GM23248 (cell line): ENCODE measurements around the gene NEXN. TPM values are rescaled to one million over a fixed set of nuclear protein-coding genes. Genes with fewer than 3 reads are reported as not detected.

ENCODE experiments used
- DNase-seq: peaks from one replicate; pipeline ENCODE4 v3.0.0-alpha.2; 2015
- H2AFZ ChIP-seq: fragments of 200-600 bp; sonication (generic); 2 replicates; pipeline ENCODE4 v1.6.1; 2016; ENCODE audit warnings: antibody characterized with exemption
- H3F3A ChIP-seq: fragments of 200-600 bp; sonication (generic); 2 replicates; pipeline ENCODE4 v1.6.1; 2016; ENCODE audit warnings: mild to moderate bottlenecking, antibody characterized with exemption, mixed run types; ENCODE audit not compliant: insufficient read depth
- H3K27ac ChIP-seq: fragments of 200-600 bp; sonication (generic); 2 replicates; pipeline ENCODE4 v1.5.1; 2016; ENCODE audit warnings: mild to moderate bottlenecking
- H3K27me3 ChIP-seq: fragments of 200-600 bp; sonication (generic); replicated peaks from 2 replicates; pipeline ENCODE4 v1.6.1; 2016; ENCODE audit warnings: mild to moderate bottlenecking; ENCODE audit not compliant: insufficient read depth
- H3K36me3 ChIP-seq: fragments of 200-600 bp; sonication (generic); 2 replicates; pipeline ENCODE4 v1.6.1; 2016; ENCODE audit warnings: low read depth, mild to moderate bottlenecking
- H3K4me1 ChIP-seq: fragments of 200-600 bp; sonication (generic); 2 replicates; pipeline ENCODE4 v1.6.1; 2016; ENCODE audit warnings: mild to moderate bottlenecking; ENCODE audit not compliant: insufficient read depth
- H3K4me2 ChIP-seq: fragments of 200-600 bp; sonication (generic); one replicate; pipeline ENCODE4 v1.6.1; 2016; ENCODE audit warnings: mild to moderate bottlenecking; ENCODE audit not compliant: unreplicated experiment
- H3K4me3 ChIP-seq: fragments of 200-600 bp; sonication (generic); 2 replicates; pipeline ENCODE4 v1.5.1; 2016; ENCODE audit warnings: mild to moderate bottlenecking
- H3K79me2 ChIP-seq: fragments of 200-600 bp; sonication (generic); 2 replicates; pipeline ENCODE4 v1.6.1; 2016; ENCODE audit warnings: mild to moderate bottlenecking; ENCODE audit not compliant: insufficient read depth
- H3K9ac ChIP-seq: fragments of 200-600 bp; sonication (generic); 2 replicates; pipeline ENCODE4 v1.6.1; 2016; ENCODE audit warnings: mild to moderate bottlenecking
- H3K9me2 ChIP-seq: fragments of 200-600 bp; sonication (generic); 2 replicates; pipeline ENCODE4 v1.6.1; 2016; ENCODE audit warnings: mixed run types, mild to moderate bottlenecking, moderate library complexity; ENCODE audit not compliant: insufficient read depth
- H3K9me3 ChIP-seq: fragments of 200-600 bp; sonication (generic); one replicate; pipeline ENCODE4 v1.6.1; 2017; ENCODE audit warnings: low read depth
- H4K20me1 ChIP-seq: fragments of 200-600 bp; sonication (generic); 2 replicates; pipeline ENCODE4 v1.6.0; 2016; ENCODE audit not compliant: insufficient read depth
- EZH2 ChIP-seq: fragments of 200-600 bp; sonication (generic); IDR thresholded peaks from 2 replicates; pipeline ENCODE4 v1.6.1; 2018; ENCODE audit warnings: antibody characterized with exemption, mild to moderate bottlenecking; ENCODE audit not compliant: insufficient read depth, poor library complexity, severe bottlenecking
- EZH2phosphoT487 ChIP-seq: fragments of 200-600 bp; sonication (generic); IDR thresholded peaks from 2 replicates; pipeline ENCODE4 v1.6.1; 2018; ENCODE audit warnings: antibody characterized with exemption, moderate library complexity, mild to moderate bottlenecking, low read depth; ENCODE audit not compliant: insufficient read depth
- WGBS, 2 experiments: methylation state at CpG; one replicate each; pipeline ENCODE4 v1.1.6; 2015 to 2017; ENCODE audit warnings: low lambda C conversion rate in 2 of 2, low coverage in 1 of 2; ENCODE audit errors: missing lambda C conversion rate in 2 of 2; 5-methylcytosine and 5-hydroxymethylcytosine counted together
- in situ Hi-C: fragments of 300-500 bp; cut with MboI; formaldehyde crosslinking; loops from 2 replicates; pipeline ENCODE4 v1.15.0; 2020
- polyA plus RNA-seq: library from polyadenylated mRNA; unstranded; fragments of >200 nt; fragmentation: Nextera tagmentation; extraction: Ambion mirVana; gene quantifications from 2 replicates; pipeline ENCODE4 v1.2.1, GENCODE V29; 2016
- total RNA-seq: library from RNA; depleted of rRNA; stranded (reverse); fragments of >200 nt; shearing (Covaris generic); gene quantifications from 2 replicates; pipeline ENCODE4 v1.2.3, GENCODE V29; 2014; rRNA removed

NEXN gene
- 11.4 and 17.2 TPM in 2 replicates for total RNA-seq
- 69.0 and 70.4 TPM in 2 replicates for polyA plus RNA-seq

- WGBS, 2 experiments: 1% methylated on average over 35 to 36 of the region's 36 CpGs
- H3K27ac ChIP-seq: peak within 1 kb of the TSS; percentile 79
- peak within 1 kb of the TSS; percentile 80 for H3K4me3 ChIP-seq
- in situ Hi-C loops: no loop called here
- peak within 1 kb of the TSS; percentile 84 for H2AFZ ChIP-seq
- no peaks in the 10 kb centered on the region for H3K36me3 ChIP-seq
- TF ChIP-seq EZH2phosphoT487: no peak
- TF ChIP-seq EZH2: no peak
- H3K9ac ChIP-seq: peak within 1 kb of the TSS; percentile 90
- H3K79me2 ChIP-seq: peaks cover 92% of the 10 kb centered on the region
- peaks cover 27% of the 10 kb centered on the region for H3F3A ChIP-seq
- no peaks in the 10 kb centered on the region for H3K9me3 ChIP-seq
- peaks cover 21% of the 10 kb centered on the region for H3K4me1 ChIP-seq
- no peaks in the 10 kb centered on the region for H4K20me1 ChIP-seq
- no peaks in the 10 kb centered on the region for H3K9me2 ChIP-seq
- DNase-seq: peak; percentile 84
- peak within 1 kb of the TSS; percentile 99 for H3K4me2 ChIP-seq
- H3K27me3 ChIP-seq: no peaks in the 10 kb centered on the region
Measured at GRCh38 chr1:77888081-77888780, at the start of gene NEXN. NEXN (plus strand) TSS chr1:77888624; CDS start chr1:77916107, 27,483 bp downstream.

- Histone ChIP-seq H2AFZ (no peak overlapping the region), H3F3A (no peaks in the 10 kb centered on the region), H3K9ac (no peak overlapping the region), H3K4me1 (no peaks in the 10 kb centered on the region; the same call in 1 of the 2 replicates), H3K9me2 (no peaks in the 10 kb centered on the region), H3K4me3 (no peak overlapping the region), H3K4me2 (no peak overlapping the region), H4K20me1 (no peaks in the 10 kb centered on the region), H3K36me3 (peaks cover 14% of the 10 kb centered on the region; the same call in 1 of the 2 replicates), H3K79me2 (peaks cover 6% of the 10 kb centered on the region; the same call in 1 of the 2 replicates), H3K27me3 (no peaks in the 10 kb centered on the region), H3K27ac (no peak overlapping the region), H3K9me3 (no peaks in the 10 kb centered on the region)
- TF ChIP-seq EZH2phosphoT487: no peak
- no peak for TF ChIP-seq EZH2
- in situ Hi-C loops: no loop called here
- DNase-seq: no peak
- WGBS, 2 experiments: 11 to 15% methylated on average over 1 of the region's 1 CpG
Measured at GRCh38 chr1:77841574-77841973, 46.9 kb upstream of the NEXN start.

- Histone ChIP-seq H3F3A (no peaks in the 10 kb centered on the region), H3K4me3 (no peak overlapping the region), H3K36me3 (peaks cover 5% of the 10 kb centered on the region; the same call in 1 of the 2 replicates), H2AFZ (no peak overlapping the region), H3K4me1 (no peaks in the 10 kb centered on the region; the same call in 1 of the 2 replicates), H3K79me2 (no peaks in the 10 kb centered on the region), H3K9me2 (no peaks in the 10 kb centered on the region), H3K27ac (no peak overlapping the region), H3K27me3 (no peaks in the 10 kb centered on the region), H3K4me2 (no peak overlapping the region), H3K9me3 (no peaks in the 10 kb centered on the region), H3K9ac (no peak overlapping the region), H4K20me1 (no peaks in the 10 kb centered on the region)
- no peak for DNase-seq
- TF ChIP-seq EZH2phosphoT487 (no peak), EZH2 (no peak)
- in situ Hi-C loops: no loop called here
- WGBS, 2 experiments: 92 to 100% methylated on average over 1 of the region's 1 CpG
Measured at GRCh38 chr1:77845951-77846350, 42.5 kb upstream of the NEXN start.

- WGBS, 2 experiments: 84 to 88% methylated on average over 3 of the region's 3 CpGs
- in situ Hi-C loops: no loop called here
- H3K4me1 ChIP-seq: no peaks in the 10 kb centered on the region
- no peaks in the 10 kb centered on the region for H3K9me2 ChIP-seq
- no peak for DNase-seq
- H4K20me1 ChIP-seq: no peaks in the 10 kb centered on the region
- no peaks in the 10 kb centered on the region for H3K9me3 ChIP-seq
- H3K4me3 ChIP-seq: no peak overlapping the region
- H2AFZ ChIP-seq: no peak overlapping the region
- TF ChIP-seq EZH2 (no peak), EZH2phosphoT487 (no peak)
- H3F3A ChIP-seq: no peaks in the 10 kb centered on the region
- no peak overlapping the region for H3K9ac ChIP-seq
- no peak overlapping the region for H3K27ac ChIP-seq
- no peaks in the 10 kb centered on the region for H3K27me3 ChIP-seq
- H3K79me2 ChIP-seq: no peaks in the 10 kb centered on the region
- no peak overlapping the region for H3K4me2 ChIP-seq
- peaks cover 5% of the 10 kb centered on the region for H3K36me3 ChIP-seq
Measured at GRCh38 chr1:77846966-77847365, 41.5 kb upstream of the NEXN start.
